Measurements from ENCODE around the gene LMX1A.

LMX1A gene

DNA sequence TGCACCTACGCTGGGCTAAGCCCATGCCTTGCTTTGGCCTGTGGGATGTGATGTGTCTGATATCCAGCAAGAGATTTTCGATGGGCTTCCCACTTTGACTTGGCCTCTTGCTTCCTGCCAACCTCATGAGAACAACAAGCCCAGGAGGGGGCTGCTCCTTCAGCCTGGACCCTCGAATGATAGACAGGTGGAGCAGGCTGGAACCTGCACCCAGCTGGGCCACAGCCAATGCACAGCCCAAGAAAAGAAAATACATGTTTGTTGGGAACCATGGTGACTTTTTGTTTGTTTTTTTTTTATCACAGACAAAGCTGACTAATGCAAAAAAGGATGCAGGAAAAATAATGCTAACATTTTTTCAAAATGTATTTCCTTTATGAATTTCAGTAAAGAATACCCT is 144.3 kb downstream of the LMX1A start:
- DNase-seq: no peak

DNA sequence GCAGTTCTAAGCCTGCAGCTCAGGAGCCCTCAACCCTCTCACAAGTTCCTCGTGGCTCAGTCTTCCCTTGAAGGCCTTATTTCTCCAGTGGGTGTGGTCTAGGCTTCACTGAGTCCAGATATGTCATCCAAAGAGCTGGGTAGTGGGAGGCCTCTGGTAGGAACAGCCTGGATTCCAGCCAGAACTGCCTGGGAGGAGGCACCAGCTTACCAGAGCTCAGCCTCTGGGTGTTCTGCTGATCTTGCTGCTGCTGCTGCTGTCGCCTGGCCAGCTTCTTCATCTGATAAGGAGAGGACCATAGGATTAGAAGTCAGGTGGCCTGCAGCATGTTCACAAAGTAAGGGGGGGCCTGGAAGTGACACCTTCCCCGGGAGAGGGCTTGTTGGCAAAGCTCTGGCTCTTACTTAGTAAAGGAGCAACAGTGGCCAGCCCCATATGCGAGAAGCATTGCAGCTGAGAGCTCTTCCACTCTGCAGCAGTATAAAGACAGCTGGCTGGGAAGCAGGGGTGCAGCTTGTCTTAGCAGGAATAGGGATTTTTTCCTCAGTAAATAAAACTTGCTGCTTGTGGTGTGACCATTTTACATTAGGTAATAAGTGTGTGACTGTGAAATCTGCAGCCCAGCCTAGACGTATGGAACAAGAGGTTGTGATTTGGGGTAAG is 148.5 kb downstream of the LMX1A start:
- no peak for DNase-seq

DNA sequence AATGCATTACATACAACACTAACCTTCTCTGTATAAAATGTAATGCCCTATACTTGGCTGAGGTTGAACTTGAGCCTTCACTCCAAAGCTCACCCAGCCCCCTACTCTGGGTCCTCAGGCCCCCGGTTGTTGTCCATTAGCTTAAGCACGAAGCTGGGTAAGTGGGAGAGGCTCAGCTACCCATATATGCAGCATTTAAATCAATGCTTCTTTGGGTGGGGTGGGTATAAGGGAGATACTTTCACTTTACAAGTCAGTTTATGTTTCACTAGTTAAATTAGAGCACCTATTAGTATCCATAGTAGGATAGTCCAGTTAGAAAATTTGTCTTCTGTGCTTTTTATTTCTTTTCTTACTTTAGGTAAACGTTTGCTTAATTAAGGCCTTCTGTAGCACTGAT is 151.4 kb downstream of the LMX1A start:
- DNase-seq: no peak

DNA sequence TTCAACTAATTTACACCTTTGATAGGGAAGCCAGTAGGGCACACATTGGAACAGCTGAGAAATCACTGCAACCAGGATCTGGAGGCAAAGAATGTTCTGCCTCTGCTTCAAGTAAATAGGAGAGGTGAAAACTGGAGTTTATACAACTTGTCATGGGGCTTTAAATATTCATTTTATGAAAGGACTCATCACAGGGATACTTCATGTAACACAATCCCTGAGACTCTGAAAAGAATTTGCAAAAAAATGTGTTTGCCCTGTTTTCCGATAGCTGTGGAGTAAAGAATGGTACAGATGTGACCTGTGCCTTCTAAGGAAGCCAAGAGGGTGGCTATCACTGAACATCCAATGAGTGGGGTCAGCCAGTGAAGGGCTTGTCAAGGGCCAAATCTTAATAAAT is 152.0 kb downstream of the LMX1A start:
- no peak for DNase-seq

DNA sequence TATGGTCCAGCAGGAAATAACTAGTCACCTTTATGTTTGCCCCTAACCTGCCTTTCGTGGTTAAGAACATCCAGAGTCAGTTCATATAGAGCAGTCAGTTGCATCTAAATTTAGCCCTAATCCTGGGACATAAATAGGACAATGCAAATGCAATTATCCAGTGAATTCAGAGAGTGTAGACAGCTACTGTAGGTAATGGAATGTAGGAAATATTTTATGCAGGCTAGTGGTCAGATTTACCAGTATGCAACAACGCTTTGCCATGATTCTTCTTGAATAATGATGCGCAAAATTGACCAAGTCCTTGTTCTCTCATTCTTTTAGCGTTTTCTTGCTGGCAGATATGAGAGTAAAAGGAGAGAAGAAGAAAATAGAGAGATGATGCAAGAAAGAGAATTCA is 165.4 kb downstream of the LMX1A start:
- DNase-seq: no peak

DNA sequence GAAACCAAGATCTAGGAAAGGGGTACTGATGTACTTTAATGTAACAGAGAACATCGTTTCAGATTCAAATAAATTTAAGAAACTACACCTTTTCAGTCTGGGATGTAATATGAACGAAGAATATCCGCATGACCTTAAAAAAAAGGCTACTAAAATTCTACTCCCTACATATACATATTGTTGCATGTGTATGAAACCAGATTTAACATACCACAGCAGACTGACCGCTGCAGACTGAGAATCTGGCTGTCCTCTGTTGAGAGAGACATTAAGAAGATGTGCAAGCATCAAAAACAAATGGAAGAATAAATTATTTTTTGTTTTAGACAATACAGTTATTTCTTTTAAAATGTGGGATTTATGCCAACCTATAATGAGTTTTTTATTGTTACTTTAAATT is 166.6 kb downstream of the LMX1A start:
- DNase-seq: no peak

DNA sequence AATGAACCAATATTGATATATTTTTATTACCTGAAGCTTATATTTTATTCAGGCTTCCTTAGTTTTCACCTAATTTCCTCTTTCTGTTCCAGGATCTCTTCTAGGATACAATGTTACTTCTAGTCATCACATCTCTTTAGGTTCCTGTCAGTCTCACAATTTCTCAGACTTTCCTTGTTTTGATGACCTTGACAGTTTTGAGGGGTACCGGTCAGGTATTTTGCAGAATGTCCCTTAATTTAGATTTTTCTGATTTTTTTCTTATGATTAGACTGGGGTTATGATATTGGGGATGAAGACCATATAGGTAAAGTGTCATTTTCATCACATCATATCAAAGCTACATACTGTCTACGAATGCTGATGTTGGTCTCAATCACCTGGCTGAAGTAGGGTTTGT is 167.5 kb downstream of the LMX1A start:
- no peak for DNase-seq

DNA sequence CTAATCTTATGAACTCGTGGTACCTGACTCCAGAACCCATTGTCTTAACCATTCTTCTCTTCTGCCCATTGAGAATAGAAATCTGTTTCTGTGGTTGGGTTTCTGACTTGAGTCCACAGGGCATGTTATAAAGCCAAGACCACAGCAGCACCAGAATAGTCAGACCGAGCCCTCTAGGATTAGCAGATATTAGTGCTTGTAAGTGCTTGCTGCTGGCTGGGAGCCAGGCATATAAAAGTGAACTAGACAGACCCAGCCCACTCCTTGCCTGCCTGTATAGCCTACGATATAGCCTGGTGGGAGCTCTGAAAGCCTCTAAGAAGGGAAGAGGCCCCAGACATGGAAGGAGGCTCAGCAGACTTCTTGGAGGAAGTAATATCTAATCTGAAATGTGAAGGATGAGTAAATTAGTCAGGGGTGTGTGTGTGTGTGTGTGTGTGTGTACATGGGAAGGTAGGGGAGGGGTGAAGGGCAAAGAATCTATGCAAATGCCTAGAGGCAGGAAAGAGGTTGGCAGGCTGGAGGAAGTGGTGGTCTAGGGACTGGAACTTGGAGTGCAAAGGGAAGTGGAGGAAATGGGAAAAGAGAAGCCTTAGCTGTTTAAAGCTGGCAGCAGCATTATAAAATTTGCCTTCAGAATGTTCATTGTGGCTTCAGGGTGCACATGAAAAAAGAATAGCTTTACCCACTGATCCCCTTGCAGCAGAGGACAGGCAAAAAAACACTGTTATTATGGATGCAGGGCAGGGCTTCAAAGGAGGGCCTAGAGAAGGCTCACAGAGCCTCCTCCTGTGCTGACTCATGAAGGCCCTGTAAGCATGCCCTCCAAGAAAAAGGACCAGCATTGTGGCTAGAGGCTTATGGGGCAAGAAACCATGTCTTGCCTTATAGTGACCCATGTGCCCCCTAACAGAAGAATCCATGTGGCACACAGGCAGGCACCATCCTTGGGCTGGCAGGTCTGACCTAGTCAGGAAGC is 169.2 kb downstream of the LMX1A start:
- DNase-seq: no peak

DNA sequence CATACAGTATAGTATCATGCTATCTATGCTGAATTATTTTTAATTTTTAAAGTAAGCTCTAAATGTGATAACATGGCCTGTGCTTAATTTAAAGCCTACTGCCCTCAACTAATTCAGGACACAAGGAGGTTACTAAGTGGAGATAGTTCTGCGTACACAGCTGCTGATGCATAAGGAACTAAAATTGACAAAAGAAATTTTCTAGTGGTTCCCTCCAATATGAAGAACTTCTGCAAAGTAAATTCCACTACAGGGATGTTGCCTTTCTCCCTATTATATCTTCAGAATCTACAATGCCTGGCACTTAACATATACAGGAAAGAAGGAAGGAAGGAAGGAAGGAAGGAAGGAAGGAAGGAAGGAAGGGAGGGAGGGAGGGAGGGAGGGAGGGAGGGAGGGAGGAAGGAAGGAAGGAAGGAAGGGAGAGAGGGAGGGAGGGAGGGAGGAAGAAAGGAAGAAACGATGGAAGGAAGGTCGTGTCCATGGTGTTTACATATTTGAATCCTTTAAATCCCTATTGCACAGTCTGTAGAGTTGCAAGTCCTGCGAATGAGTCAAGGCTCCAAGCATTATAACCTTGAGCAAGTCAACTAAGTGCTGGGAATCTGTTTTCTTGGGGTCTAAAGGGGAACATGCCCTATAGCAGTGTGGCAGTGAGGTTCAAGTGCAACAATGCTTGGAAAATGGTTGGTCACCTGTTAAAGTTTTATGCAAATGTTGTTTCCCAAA is 171.2 kb downstream of the LMX1A start:
- DNase-seq: no peak

DNA sequence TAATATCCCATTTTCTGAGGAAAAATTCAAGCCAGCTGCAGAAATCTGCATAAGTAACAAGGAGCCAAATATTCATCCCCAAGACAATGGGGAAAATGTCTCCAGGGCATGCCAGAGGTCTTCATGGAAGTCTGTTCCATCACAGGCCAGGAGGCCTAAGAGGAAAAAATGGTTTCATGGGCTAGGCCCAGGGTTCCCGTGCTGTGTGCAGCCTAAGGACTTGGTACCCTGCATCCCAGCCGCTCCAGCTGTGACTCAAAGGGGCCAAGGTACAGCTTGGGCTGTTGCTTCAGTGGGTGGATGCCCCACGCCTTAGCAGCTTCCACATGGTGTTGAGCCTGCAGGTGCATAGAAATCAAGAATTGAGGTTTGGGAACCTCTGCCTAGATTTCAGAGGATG is 173.5 kb downstream of the LMX1A start:
- no peak for DNase-seq

DNA sequence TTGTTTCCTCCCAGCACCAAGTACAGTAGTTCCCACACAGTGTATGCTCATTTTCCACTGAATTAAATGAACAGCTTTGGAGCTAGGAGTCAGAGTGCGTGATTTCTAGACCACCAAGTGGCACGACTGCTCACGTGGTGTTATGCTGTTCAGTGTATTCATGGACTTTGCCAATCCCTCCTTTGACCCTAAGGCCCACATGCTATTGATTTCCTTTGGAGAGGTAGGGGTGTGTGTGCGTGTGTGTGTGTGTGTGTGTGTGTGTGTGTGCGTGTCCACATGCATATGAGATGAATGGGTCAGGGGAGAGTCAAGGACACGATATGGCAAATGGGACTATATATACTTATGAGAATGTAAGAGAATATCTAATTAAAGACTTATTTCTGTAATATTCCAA is 177.2 kb downstream of the LMX1A start:
- DNase-seq: no peak

DNA sequence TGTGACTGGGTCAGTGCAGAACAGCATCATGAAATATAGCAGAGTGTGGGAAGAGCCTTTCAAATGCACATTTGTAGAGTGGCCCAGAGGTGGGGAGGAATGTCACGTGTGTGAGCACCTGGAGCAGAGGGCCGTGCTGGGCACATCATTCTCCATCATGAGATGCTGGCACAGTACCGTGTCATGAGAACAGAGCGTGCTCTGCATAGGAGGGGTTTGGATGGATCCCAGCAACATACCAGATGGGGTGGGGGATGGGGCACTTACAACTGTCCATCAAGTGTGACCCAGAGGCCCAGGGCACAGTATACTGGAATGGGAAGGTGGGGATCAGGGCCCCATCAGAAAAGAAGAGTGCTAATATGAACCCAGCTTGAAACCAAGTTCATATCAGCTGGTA is 182.0 kb downstream of the LMX1A start:
- no peak for DNase-seq

DNA sequence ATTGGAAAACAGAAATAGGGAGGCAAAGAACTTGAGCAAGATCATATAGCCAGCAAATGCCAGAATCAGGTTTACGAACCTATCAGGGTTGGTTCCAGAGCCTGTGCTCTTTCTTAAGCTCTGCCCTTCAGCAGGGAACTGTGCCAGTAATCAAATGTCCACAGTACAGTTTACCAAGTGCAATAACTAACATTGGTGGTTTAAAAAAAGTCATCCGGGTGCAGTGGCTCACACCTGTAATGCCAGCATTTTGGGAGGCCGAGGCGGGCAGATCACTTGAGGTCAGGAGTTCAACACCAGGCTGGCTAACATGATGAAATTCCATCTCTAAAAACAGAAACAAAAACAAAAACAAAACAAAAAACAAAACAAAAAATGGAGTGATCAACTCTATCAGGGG is 182.7 kb downstream of the LMX1A start:
- DNase-seq: no peak

DNA sequence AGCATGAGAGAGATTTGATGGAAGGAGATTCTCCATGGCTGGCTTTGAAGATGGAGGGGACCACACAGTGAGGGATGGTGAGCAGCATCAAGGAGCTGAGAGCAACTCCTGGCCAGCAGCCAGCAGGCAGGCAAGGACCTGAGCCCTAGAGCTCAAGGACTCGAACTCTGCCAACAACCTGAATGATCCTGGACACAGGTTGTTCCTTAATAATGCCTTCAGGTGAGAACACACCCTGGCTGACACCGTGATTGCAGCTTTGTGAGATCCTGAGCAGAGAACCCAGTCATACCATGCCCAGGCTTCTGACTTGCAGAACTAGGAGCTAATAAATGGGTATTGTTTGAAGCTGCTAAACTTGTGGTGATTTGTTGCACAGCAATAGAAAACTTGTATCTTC is 183.1 kb downstream of the LMX1A start:
- no peak for DNase-seq

DNA sequence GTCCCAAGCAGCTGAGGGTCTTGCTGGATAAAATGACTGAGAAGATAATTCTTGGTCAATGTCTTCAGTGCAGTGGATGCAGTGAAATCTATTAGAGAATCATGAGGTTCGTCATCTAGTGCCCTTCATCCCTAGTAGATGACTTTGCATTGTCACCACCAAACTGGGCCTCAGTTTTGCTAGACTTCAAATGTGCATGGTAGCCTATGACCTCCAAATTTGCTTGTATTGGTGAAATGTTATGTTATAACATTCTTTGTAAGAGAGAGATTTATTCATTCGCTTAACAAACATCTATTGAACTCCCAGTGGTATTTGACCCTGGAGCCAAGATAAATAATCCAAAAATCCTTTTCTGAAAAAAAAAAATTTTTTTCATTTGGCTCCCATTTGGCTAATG is 183.8 kb downstream of the LMX1A start:
- no peak for DNase-seq

DNA sequence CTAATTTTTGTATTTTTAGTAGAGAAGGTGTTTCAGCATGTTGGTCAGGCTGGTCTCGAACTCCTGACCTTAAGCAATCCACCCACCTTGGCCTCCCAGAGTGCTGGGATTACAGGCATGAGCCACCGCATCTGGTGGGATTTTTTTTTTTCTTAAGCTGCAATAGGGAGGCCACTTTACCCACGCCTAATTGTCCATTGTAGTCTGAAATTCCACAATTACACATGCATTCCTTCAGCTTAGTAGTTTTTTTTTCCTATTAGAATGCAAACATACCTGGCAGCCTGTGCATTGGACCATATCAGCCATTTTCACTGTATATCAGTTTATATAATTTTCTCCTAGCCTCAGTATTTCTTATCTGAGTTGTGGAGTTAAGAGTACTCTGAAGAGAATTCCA is 186.8 kb downstream of the LMX1A start:
- no peak for DNase-seq

DNA sequence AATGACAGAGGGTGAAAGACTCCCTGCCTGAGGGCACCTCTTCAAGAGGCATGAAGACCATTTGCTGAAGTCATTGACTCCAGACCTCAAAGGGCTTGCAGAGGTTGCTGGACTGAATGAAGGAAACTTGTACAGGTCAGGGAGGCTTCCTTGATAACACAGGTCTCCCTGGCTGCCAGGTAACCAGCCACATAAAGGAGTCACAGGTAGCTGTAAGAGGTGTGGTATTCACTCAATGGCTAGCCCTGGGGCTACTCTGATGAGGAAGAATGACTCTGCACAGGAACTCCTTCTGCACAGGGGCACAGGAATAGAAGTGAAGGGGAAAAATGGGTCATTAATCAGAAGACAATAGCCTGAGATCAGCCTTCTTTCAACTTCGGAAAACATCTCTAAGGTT is 187.5 kb downstream of the LMX1A start:
- no peak for DNase-seq

DNA sequence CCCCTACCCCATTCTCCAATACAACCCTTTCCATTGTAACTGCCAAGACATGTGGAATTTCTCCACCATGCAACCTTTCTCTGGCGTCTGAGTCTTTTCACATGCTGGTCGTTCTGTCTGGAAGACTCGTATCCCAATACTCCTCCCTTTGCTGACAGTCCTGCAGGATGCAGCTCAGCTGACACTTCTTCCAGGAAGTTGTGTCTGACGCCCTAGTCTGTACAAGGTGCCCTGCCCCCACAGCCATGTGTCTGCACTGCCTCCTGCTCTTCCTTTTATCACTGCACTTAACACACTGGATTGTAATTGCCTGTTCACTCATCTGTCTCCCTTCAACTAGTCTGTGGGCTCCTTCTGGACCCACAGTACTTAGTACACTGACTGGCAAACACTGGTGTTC is 188.0 kb downstream of the LMX1A start:
- DNase-seq: no peak

DNA sequence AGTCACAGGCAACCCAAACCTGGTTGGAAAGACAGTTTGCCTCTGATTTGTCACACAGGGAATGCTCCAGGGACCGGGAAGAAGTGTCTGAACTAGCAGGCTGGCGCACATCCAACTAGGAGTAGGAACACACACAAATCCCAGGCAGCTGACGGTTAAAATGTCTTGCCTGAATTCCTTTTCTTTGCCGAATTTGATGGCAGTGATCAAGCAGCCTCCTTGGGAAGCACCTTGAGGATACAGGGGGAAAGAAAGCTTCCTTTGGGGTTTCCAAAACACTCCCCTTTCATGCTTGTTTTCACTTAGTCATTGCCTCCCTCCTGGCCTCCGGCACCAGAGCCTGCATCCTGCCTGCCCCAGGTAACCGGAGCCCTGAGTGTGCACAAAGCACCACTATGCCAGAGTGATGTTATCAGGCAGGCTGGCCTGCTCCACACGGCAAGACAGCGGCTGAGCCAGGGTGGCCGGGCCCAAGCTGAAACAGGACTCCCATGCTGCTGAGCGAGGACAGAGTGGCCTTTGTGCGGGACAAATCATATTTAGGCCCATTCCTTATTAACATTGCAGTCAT is 193.8 kb downstream of the LMX1A start:
- DNase-seq: peak; percentile 60 to 80

DNA sequence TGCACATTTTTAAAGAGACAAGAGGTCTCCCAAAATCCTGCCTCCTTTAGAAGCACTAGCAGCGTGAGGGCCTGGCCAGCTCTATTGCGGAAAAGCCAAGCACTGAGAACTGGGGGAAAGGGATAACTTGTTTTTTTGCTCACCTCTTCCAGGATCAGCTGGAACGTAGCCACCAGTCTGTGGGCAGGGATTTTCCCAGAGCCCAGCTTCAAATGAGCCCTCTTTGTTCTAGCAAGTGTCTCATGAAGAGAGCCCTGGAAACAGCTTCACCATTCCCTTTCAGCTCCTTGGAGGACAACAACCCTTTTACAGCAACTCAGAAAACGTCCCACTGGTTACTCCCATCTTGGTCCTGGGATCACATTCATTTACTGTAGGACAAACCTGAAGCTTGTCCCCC is 195.4 kb downstream of the LMX1A start:
- no peak for DNase-seq

DNA sequence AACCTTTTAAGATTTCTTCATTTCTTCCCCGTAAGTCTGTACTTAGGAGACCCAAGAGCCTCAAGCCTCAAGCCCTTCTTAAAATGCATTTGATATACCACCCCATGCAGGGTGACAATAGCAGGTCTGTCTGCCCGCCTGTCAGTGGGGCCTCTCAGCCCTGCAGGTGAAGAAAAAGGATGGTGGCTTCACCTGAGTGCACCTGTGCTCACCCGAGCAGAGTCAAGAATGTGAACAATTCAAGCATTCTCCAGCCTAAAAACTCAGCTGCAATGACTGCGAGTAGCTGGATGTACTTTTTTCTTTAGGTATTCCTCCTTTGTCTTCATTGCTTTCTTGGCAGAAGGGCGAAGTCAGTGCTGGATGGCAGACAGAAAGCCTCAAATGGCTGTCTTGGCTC is 203.3 kb downstream of the LMX1A start:
- no peak for DNase-seq

DNA sequence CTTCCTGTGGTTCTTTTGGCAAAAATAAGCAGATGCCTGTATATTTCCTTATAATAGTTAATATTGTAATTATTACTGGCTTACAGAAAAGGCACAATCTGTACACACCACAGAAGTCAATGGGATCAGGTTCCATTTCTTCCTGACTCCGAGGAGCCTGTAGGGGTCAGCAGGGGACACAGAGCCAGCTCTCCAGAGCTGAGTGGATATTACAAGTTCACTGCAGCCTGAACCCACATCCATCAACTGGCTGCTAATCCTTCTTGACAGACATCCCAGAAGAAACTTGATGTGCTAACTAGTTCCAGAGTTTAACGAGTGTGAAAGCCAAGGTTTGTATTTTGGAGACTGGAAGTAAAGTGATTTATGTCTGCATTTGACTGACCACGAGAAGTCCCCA is 203.8 kb downstream of the LMX1A start:
- DNase-seq: peak; percentile 4 to 25

DNA sequence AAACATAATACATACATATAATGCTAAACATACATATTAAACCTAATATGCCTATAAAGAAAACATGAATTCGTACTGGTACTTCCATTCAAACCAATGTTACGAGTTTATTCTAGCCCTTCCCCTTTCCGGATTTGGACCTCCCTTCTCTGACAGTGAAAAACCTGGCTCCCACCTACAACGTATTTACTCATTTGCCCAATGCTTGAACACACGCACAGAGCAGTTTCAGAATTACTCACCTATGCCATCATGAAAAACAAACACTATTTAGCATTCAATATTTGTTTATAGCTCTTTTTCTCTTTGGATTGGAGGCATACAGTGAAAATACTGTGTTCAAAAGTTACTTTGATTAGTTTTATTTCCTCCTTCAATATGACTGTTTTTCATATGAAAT is 204.4 kb downstream of the LMX1A start:
- DNase-seq: no peak
